NT2/D1 (cell line): ENCODE measurements around the gene ARHGEF9.

Source experiments
- SUZ12 ChIP-seq: IDR thresholded peaks from 2 replicates; pipeline ENCODE4 v1.6.1; 2011; ENCODE audit not compliant: insufficient read length, insufficient read depth; ENCODE audit errors: extremely low read depth
- YY1 ChIP-seq: IDR thresholded peaks from 2 replicates; pipeline ENCODE4 v1.6.1; 2011; ENCODE audit not compliant: insufficient read length, insufficient read depth
- ZNF274 ChIP-seq: IDR thresholded peaks from 2 replicates; pipeline ENCODE4 v1.6.1; 2011; ENCODE audit warnings: mild to moderate bottlenecking, low read depth, low read length

- TF ChIP-seq YY1, result no peak
- TF ChIP-seq ZNF274, result no peak
- TF ChIP-seq SUZ12, result no peak
Measured at GRCh38 chrX:63708801-63709200, 76.2 kb downstream of the ARHGEF9 start.
